HG03159 (cell line): Measurements from ENCODE around the gene PLAC9.
A peak's percentile ranks its signal among the peaks of the same experiment; 100 is the strongest.
"Not testable (repeated sequence)": the region's sequence is repeated elsewhere in the genome, so short reads cannot be mapped to it uniquely, and the experiment has no call there.

Source experiments
- ATAC-seq: cut with Tn5 transposase; IDR thresholded peaks from one replicate; pipeline ENCODE4 v1.9.1; 2021; ENCODE audit warnings: mild to moderate bottlenecking, moderate library complexity; ENCODE audit not compliant: unreplicated experiment

Gene PLAC9

DNA sequence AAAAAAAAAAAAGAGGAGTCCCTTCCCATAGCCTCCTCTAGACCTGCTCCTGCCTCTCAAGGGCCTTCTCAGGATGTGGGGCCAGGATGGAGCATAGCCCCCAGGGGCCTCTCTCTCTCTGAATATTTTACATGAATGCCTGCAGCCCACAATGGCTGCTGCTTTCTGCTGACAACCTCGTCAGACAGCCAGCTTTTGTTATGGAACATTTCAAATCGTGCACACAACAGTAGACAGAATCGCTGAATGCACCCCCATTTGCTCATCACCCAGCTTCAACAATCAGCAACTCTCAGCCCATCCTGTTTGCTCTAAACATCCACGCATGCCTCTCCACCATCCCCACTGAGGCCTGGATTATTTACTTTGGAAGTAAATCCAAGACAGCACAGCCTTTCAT, 5.4 kb downstream of the PLAC9 start:
- ATAC-seq, result no peak

DNA sequence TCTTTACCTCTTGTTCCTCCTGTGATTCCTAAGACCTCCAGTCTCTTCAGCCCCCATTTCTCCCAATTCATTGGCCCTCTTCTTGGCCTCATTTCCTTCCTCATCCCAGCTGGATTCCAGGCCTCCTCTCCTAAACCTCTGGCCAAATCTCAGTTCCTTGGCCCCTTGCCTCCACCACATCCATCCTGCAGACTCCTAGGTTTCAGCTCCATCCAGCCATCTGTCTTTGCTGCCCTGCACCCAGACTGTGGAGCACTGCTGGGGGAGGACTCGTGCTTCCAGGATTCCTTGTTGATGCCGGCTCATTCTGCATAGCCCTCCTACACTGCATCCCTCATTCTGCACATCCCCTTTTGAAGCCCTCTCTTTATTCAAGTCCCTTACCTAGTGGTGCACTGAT, 6.7 kb downstream of the PLAC9 start:
- ATAC-seq, result no peak

GRCh38 chr10:80140251-80140650, 7.7 kb downstream of the PLAC9 start:
- no peak for ATAC-seq

DNA sequence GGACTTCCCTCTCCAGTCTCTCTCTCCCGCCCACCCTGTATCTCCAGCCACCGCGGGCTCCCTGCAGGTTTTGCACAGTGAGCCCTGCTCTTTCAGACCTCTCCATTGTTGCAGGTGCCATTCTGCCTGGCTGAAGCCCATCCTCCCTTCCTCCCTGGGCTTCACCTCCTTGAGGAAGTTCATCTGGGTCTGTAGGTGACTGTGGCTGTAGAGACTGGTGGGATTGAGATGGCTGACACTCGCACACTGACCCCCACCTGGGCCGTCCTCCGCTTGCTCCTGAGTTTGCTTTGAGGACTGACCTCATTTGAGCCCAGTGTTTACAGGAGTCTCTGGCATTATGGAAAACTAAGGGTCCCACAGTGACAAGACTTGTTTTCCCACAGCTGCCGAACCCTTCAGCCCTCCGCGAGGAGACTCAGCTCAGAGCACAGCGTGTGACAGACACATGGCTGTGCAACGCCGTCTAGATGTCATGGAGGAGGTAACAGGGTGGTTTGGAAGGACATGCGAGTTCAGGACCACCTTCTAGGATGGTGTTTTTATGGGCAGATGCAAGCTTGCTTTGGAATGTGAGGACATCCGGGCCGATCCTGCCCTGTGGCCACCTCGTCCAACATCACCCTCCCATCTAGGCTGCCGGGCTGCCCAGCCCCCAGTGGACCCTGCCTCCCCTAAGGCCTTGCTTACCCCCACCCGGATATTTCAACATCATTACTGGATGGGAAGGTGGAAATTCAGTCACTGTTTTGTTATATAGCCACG, 9.3 kb downstream of the PLAC9 start:
- ATAC-seq, result no peak

GRCh38 chr10:80144067-80144695, 11.7 kb downstream of the PLAC9 start:
- ATAC-seq, result peak; percentile 57

DNA sequence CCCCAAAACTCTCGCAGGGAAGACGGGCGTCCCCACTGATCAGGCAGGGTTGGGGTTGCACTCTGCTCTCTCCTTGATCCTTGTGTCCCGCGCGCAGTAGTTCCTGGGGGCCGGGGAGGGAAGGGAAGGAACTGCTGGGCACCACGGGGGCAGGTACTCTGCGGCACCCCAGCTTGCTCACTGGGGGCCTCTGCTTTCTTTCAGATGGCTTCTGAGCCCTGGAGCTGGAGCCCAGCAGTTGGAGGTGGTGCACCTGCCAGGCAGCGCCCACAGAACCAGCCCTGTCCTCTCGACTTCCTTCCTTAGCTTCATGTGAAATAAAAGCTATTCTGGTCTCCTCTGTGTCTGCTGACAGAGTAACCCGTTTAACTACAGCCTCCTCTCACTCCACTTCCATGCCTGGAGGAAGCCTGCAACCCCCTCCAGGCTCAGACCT, 12.2 kb downstream of the PLAC9 start:
- peak; percentile 36 for ATAC-seq

DNA sequence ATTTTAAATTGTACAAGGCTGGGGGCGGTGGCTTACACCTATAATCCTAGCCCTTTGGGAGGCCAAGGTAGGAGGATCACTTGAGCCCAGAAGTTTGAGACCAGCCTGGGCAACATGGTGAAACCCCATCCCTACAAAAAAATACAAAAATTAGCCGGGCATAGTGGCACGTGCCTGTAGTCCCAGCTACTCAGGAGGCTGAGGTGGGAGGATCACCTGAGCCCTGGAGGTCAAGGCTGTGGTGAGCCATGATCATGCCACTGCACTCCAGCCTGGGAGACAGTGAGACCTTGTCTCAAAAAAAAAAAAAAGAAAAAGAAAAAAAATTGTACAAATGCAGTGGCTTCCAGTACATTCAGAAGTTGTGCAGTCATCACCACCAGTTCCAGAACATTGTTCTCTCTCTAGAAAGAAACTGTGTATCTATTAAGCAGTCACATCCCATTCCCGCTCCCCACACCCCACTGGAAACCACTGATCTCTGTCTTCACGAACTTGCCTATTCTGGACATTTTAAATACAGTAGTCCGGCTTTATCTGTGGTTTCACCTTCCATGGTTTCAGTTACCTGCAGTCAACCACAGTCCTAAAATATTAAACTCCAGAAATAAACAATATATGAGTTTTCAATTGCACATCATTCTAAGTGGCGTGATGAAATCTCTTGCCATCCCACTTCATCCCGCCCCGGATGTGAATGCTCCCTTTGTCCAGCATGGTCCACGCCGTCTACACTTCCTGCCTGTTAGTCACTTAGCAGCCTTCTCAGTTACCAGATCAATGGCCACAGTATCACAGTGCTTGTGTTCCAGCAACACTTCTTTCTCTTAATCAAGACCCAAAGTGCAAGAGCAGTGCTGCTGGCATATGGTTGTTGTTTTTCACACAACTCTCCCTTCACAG, 13.1 kb downstream of the PLAC9 start:
- not testable (repeated sequence) for ATAC-seq

DNA sequence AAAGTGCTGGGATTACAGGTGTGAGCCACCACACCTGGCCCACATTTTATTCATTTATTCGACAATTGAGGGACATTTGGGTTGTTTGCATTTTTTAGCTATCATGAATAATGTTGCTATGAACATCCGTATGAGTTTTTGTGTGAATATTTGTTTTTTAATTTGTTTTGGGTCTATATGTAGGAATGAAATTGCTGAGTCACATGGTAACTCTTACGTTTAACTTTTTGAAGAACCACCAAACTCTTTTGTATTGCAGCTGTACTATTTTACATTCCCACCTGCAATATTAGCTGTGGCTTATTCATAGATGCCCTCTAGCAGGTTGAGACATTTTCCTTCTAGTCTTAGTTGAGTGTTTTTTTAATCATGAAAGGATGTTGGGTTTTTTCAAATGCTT, 14.4 kb downstream of the PLAC9 start:
- no peak for ATAC-seq

GRCh38 chr10:80148166-80148805, 15.8 kb downstream of the PLAC9 start:
- ATAC-seq, result no peak

- no peak for ATAC-seq
These were observed 16.6 kb downstream of the PLAC9 start for GRCh38 chr10:80149123-80149522.

GRCh38 chr10:80150172-80150571, 17.6 kb downstream of the PLAC9 start:
- no peak for ATAC-seq

GRCh38 chr10:80152820-80153219, 20.3 kb downstream of the PLAC9 start:
- no peak for ATAC-seq

- no peak for ATAC-seq
These were observed 20.9 kb downstream of the PLAC9 start for GRCh38 chr10:80153460-80153859.

GRCh38 chr10:80154626-80154977, 22.1 kb downstream of the PLAC9 start:
- ATAC-seq, result no peak

DNA sequence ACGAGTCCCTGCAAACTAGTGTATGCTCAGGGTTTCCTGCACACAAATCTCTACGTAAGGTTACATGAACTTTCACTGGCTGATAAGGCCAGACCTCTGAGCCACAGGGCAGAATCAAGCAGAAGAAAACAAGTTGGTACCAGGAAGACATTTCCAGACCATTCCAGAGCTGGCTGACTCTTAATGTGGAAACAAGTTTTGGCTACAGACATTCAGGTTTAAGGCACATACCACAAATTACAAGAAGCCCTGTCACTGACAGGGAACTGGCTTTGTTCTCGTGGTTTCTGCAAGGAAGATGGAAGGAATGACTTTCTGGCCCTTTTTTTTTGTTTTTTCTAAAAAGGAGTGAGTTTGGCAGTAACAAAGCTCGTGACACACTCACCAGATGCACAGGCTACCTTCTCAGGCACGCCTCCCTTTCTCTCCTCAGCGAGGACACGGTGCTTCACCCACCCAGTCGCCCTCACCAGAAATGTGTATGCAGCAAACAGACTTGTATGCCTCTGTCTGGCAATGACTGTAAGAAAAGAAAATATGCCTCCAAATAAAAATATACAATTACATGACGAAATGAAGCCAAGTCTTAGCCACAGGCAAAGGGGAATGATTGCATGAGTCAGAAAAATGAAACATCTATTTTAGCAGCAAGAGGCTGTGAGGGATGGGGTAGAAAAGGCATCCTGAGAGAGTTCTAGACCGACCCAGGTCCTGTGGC, 22.6 kb downstream of the PLAC9 start:
- ATAC-seq, result no peak

- no peak for ATAC-seq
These were observed 23.2 kb downstream of the PLAC9 start for GRCh38 chr10:80155696-80156215.

GRCh38 chr10:80156216-80156615, 23.7 kb downstream of the PLAC9 start:
- ATAC-seq, result no peak

GRCh38 chr10:80157561-80157960, 25.0 kb downstream of the PLAC9 start:
- no peak for ATAC-seq

DNA sequence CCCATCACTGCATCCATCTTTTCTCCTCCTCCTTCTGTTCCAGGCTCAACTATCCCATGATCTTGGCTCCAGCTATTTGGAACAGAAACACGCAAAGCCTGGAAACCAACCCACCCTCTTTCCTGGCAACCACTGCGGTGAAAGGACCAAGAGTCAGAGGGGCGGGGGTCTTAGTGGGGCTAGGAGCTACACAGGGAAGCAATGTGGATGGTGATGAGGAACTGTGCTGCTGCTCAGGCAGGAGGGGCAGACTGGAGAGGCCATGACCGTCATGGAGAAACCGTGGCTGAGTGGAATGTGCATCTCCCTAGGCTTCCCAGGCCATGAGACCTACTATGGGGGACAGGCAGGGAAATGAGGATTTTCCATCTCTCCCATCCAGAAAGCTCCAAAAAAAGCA, 25.6 kb downstream of the PLAC9 start:
- ATAC-seq, result no peak

DNA sequence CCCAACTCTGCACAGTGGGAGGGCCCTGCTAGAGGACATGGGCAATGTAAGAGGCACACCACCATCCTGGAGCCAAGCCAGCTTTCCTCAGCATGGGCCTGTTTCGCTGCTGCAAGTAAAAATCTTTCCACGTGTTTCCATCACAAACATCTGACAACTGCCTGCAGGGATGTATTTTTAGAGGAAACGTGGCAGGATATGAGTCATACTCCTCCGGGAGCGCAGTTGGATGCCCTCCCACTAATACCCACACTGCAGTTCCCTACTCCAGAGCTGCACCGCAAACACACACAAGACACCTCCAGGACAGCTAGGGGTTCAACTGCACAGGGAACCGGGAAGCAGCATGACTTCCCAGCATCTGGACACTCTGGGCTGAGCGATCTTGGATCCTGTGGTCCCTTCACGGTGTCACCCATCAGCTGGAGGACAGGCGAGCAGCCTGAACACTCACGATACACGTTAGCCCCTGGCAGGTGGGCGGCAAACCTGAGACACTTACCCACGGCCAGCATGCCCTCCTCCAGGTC, 26.1 kb downstream of the PLAC9 start:
- ATAC-seq, result no peak
